DND-41 (cell line): ENCODE measurements around the gene TMEM39B.

Experiments used
- ATAC-seq: fragments of 200-7000 bp; cut with Tn5 transposase; 3 replicates; pipeline ENCODE4 v1.9.1; 2021; ENCODE audit warnings: low read depth; ENCODE audit not compliant: insufficient read depth
- DNase-seq: peaks from one replicate; pipeline ENCODE4 v3.0.0-alpha.2; 2020
- H2AFZ ChIP-seq: 2 replicates; pipeline ENCODE4 v1.6.0; 2012; ENCODE audit warnings: low read depth, low read length
- H3K27ac ChIP-seq: 2 replicates; pipeline ENCODE4 v1.5.1; 2012; ENCODE audit warnings: low read length, inconsistent platforms
- H3K27me3 ChIP-seq: fragments of 200-600 bp; sonication (generic); 2 replicates; pipeline ENCODE4 v1.6.0; 2012; ENCODE audit warnings: low read length, mild to moderate bottlenecking, inconsistent platforms; ENCODE audit not compliant: insufficient read depth, poor library complexity
- H3K36me3 ChIP-seq: 2 replicates; pipeline ENCODE4 v1.5.1; 2012; ENCODE audit warnings: low read length, inconsistent platforms; ENCODE audit not compliant: insufficient read depth
- H3K4me1 ChIP-seq: 2 replicates; pipeline ENCODE4 v1.5.1; 2012; ENCODE audit warnings: mild to moderate bottlenecking, low read length; ENCODE audit not compliant: insufficient read depth
- H3K4me2 ChIP-seq: 2 replicates; pipeline ENCODE4 v1.6.0; 2012; ENCODE audit warnings: mild to moderate bottlenecking, moderate library complexity, low read length, inconsistent platforms; ENCODE audit not compliant: insufficient read depth
- H3K4me3 ChIP-seq, 2 experiments: fragments of 200-600 bp in 1 of 2; shearing (Covaris generic) in 1 of 2; 2 replicates each; pipeline ENCODE4 v1.5.1; 2012 to 2016; ENCODE audit warnings: inconsistent platforms in 2 of 2, low read length in 2 of 2, mild to moderate bottlenecking in 2 of 2, low read depth in 1 of 2, moderate library complexity in 1 of 2
- H3K79me2 ChIP-seq: 2 replicates; pipeline ENCODE4 v1.6.0; 2012; ENCODE audit warnings: low read length, inconsistent platforms; ENCODE audit not compliant: insufficient read depth
- H3K9ac ChIP-seq: 2 replicates; pipeline ENCODE4 v1.6.0; 2012; ENCODE audit warnings: low read depth, mild to moderate bottlenecking, inconsistent platforms, low read length, moderate library complexity
- H3K9me3 ChIP-seq: 2 replicates; pipeline ENCODE4 v1.5.1; 2012; ENCODE audit warnings: low read length, moderate library complexity, mild to moderate bottlenecking, inconsistent platforms; ENCODE audit not compliant: insufficient read depth, severe bottlenecking
- H4K20me1 ChIP-seq: 2 replicates; pipeline ENCODE4 v1.6.0; 2012; ENCODE audit warnings: low read length; ENCODE audit not compliant: insufficient read depth
- CTCF ChIP-seq: IDR thresholded peaks from 2 replicates; pipeline ENCODE4 v1.5.1; 2012; ENCODE audit warnings: borderline replicate concordance, low read length, moderate library complexity, mild to moderate bottlenecking; ENCODE audit not compliant: poor library complexity, severe bottlenecking; ENCODE audit errors: extremely low read depth
- EZH2 ChIP-seq: IDR thresholded peaks from 3 replicates; pipeline ENCODE4 v1.6.1; 2012; ENCODE audit warnings: borderline replicate concordance, low read depth, mild to moderate bottlenecking, moderate library complexity, low read length, inconsistent platforms; ENCODE audit not compliant: severe bottlenecking

Gene TMEM39B

DNA sequence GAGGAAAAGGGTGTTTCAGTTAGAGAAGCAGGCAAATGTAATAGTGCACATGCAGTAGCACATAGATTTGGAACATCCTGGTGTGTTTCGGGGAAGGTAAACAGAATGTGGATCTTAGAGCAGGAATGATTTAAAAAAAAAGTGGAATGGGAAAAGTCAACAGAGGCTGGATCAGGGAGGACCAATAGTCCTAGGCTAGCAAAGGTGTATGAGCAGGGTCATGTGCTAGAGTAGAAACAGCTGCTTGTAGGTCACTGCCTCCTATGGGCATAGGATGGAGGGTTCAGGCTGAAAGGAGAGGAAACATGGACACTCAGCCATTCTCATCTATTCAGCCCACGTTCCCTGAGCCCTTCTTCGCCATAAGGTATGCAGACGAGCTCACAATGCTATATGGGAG is 31.4 kb downstream of the TMEM39B start:
- no peak for DNase-seq
- Histone ChIP-seq H3K4me3 (no peak overlapping the region), H3K9me3 (no peaks in the 10 kb centered on the region), H3K4me1 (peaks cover 12% of the 10 kb centered on the region), H3K9ac (no peak overlapping the region), H3K27ac (no peak overlapping the region), H4K20me1 (peaks cover 12% of the 10 kb centered on the region; the same call in 1 of the 2 replicates), H3K4me2 (no peak overlapping the region), H3K79me2 (peaks cover 13% of the 10 kb centered on the region), H3K36me3 (peaks cover 40% of the 10 kb centered on the region), H3K27me3 (no peaks in the 10 kb centered on the region), H2AFZ (no peak overlapping the region)
- TF ChIP-seq CTCF (no peak), EZH2 (no peak)
- no peak for ATAC-seq

DNA sequence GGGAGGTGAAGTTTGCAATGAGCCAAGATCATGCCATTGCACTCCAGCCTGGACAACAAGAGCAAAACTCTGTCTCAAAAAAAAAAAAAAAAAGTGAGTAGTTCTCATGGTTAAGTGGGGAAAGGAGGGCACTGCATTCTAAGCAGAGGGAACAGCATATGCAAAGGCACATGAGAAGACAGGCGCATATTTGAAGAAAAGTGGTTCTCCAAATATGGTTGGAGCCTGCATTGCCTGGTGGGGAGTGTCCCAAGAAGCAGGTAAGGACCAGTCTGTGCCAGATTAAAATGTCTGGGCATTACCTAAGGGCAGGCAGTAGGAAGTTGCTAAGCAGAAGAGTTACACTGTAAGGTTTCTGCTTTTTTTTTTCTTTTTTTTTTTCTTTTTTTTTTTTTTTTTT is 32.6 kb downstream of the TMEM39B start:
- TF ChIP-seq CTCF = no peak
- no peak for TF ChIP-seq EZH2
- Histone ChIP-seq H3K79me2 (peaks cover 25% of the 10 kb centered on the region), H3K27me3 (no peaks in the 10 kb centered on the region), H3K27ac (no peak overlapping the region), H2AFZ (no peak overlapping the region), H3K9me3 (no peaks in the 10 kb centered on the region), H4K20me1 (peaks cover 15% of the 10 kb centered on the region), H3K4me1 (peaks cover 24% of the 10 kb centered on the region), H3K4me3 (no peak overlapping the region), H3K4me2 (no peak overlapping the region), H3K9ac (no peak overlapping the region), H3K36me3 (peaks cover 33% of the 10 kb centered on the region)
- DNase-seq = no peak
- no peak for ATAC-seq

- Histone ChIP-seq H3K36me3 (peaks cover 27% of the 10 kb centered on the region), H3K4me3 (peak overlapping the region in 1 of 2 experiments; percentile 90; a peak in 2 of 4 replicates), H3K27ac (no peak overlapping the region), H3K9me3 (no peaks in the 10 kb centered on the region), H4K20me1 (peaks cover 23% of the 10 kb centered on the region), H2AFZ (peak overlapping the region; percentile 86), H3K9ac (peak overlapping the region; percentile 89), H3K79me2 (peaks cover 39% of the 10 kb centered on the region), H3K4me1 (peaks cover 34% of the 10 kb centered on the region), H3K4me2 (peak overlapping the region; percentile 71), H3K27me3 (no peaks in the 10 kb centered on the region)
- ATAC-seq (no peak), DNase-seq (no peak)
- TF ChIP-seq EZH2 (no peak), CTCF (no peak)
Measured at GRCh38 chr1:32106663-32107275, 34.0 kb downstream of the TMEM39B start.
